Hematopoietic multipotent progenitor cell treated with erythropoietin and hydrocortisone succinate and interleukin-3 and kit ligand, for 15 days (in vitro differentiated cells): ENCODE measurements around the gene CYP1A1.
A peak's percentile ranks its signal among the peaks of the same experiment; 100 is the strongest.
"Not testable (repeated sequence)": the region's sequence is repeated elsewhere in the genome, so short reads cannot be mapped to it uniquely, and the experiment has no call there.

Experiments used
- DNase-seq: peaks from one replicate; pipeline ENCODE4 v3.0.0-alpha.2; 2015; ENCODE audit warnings: low spot score

CYP1A1 gene

GRCh38 chr15:74725225-74725774 is at the start of gene CYP1A1:
Gene CYP1A1 (minus strand): TSS chr15:74725528. CDS start chr15:74723097, 2,431 bp downstream.
- DNase-seq = no peak

- no peak for DNase-seq
Observed at GRCh38 chr15:74773731-74774252, 48.5 kb upstream of the CYP1A1 start.

GRCh38 chr15:74773329-74773728 is 48.0 kb upstream of the CYP1A1 start:
- no peak for DNase-seq

GRCh38 chr15:74770211-74770903 is 45.0 kb upstream of the CYP1A1 start:
- DNase-seq = no peak

GRCh38 chr15:74769463-74770025 is 44.2 kb upstream of the CYP1A1 start:
- no peak for DNase-seq

- peak; percentile 62 for DNase-seq
Observed at GRCh38 chr15:74768771-74769342, 43.5 kb upstream of the CYP1A1 start.

GRCh38 chr15:74768099-74768770 is 42.9 kb upstream of the CYP1A1 start:
- no peak for DNase-seq

- no peak for DNase-seq
Observed at GRCh38 chr15:74767167-74768098, 42.1 kb upstream of the CYP1A1 start.

GRCh38 chr15:74763416-74763815 is 38.1 kb upstream of the CYP1A1 start:
- DNase-seq = no peak

- DNase-seq = no peak
Observed at GRCh38 chr15:74762791-74763150, 37.4 kb upstream of the CYP1A1 start.

- DNase-seq = no peak
Observed at GRCh38 chr15:74758736-74759135, 33.4 kb upstream of the CYP1A1 start.

GRCh38 chr15:74754593-74755215 is 29.4 kb upstream of the CYP1A1 start:
- DNase-seq = no peak

GRCh38 chr15:74752531-74752930 is 27.2 kb upstream of the CYP1A1 start:
- no peak for DNase-seq

GRCh38 chr15:74752011-74752410 is 26.7 kb upstream of the CYP1A1 start:
- DNase-seq = no peak

GRCh38 chr15:74750751-74751150 is 25.4 kb upstream of the CYP1A1 start:
- DNase-seq = no peak

GRCh38 chr15:74749832-74750231 is 24.5 kb upstream of the CYP1A1 start:
- DNase-seq = no peak

- no peak for DNase-seq
Observed at GRCh38 chr15:74748322-74748946, 23.1 kb upstream of the CYP1A1 start, which contains the start of gene CYP1A2. Gene CYP1A2 (plus strand): TSS chr15:74748845. CDS start chr15:74749739, 894 bp downstream.

- no peak for DNase-seq
Observed at GRCh38 chr15:74746389-74746788, 21.1 kb upstream of the CYP1A1 start.

GRCh38 chr15:74742422-74742821 is 17.1 kb upstream of the CYP1A1 start:
- no peak for DNase-seq

- not testable (repeated sequence) for DNase-seq
Observed at GRCh38 chr15:74738239-74738638, 12.9 kb upstream of the CYP1A1 start.
